Measurements from ENCODE around the gene TRIM4.

Gene TRIM4

DNA sequence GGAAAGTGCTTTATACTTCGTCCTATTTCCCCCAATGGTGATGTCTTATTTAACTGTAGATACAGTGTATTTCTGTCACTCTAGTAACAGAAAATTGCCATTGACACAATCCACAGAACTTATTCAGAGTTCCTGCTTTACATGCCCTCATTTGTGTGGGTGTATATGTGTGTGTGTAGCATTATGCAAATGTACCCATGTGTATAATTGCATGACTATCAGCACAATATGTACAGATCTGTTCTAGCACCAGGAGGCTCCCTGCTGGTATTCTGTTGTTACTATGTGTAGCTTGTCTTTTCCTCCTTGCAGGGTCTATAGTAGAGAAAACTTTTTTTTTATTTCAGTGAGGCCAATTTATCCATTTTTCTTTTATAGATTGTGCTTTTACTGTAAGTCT, 75.0 kb downstream of the TRIM4 start:
- DNase-seq: no peak
- TF ChIP-seq GATA1 (IDR thresholded peaks at IDR 0.05; ENCODE audit: low read depth, low read length): no peak
- TF ChIP-seq POLR2A (IDR thresholded peaks at IDR 0.05; ENCODE audit: low read length): no peak

DNA sequence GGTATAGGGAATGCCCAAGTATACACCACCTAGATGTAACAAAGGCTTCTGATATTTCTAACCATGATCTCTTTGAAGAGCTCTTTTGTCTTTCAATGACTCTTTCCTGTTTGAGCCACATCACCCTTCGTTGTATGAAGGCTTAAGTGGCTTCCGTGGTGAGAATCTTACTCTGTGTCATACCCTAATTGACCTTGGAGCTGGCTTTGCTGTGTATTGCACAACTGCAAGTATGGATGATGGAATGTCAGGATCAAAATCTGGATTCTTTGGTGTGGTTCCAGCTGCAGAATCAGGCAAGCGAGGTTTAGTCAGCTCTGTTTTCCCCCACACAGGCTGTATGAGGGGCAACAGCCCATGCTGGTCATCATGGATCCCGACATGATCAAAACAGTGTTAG, 75.5 kb downstream of the TRIM4 start:
- no peak for DNase-seq
- TF ChIP-seq GATA1 (IDR thresholded peaks at IDR 0.05; ENCODE audit: low read depth, low read length) (no peak), POLR2A (IDR thresholded peaks at IDR 0.05; ENCODE audit: low read length) (no peak)

DNA sequence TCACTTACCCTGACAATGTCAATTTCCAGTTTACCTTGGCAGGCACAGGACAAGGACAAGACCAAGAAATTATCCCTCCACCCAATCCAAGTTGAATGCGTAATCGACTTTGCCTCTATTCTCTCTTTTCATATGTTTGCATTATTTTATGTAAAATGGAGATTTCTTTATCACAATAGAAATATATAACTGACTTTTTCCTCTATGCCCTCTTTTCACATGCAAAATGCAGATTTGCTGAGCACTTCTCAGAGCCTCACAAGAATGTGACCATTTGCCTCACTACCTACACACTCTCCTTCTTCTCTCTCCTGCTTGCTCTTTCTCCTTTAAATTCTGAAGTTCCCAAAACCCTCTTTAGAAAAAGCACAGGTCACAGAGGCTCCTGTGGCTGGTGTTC, 76.4 kb downstream of the TRIM4 start:
- no peak for DNase-seq
- no peak for TF ChIP-seq POLR2A (IDR thresholded peaks at IDR 0.05; ENCODE audit: low read length)
- no peak for TF ChIP-seq GATA1 (IDR thresholded peaks at IDR 0.05; ENCODE audit: low read depth, low read length)

All from erythroblast (primary cell).